ENCODE measurements around the gene SMYD3. TPM values are rescaled to one million over a fixed set of nuclear protein-coding genes. Genes with fewer than 3 reads are reported as not detected.

The SMYD3 gene
- total and polyA plus RNA-seq, 9 of the 15 experiments (the other 6 are each of a cell fraction or from before 2014, with no cell fraction given) = 128 to 440 (median 197) TPM

DNA sequence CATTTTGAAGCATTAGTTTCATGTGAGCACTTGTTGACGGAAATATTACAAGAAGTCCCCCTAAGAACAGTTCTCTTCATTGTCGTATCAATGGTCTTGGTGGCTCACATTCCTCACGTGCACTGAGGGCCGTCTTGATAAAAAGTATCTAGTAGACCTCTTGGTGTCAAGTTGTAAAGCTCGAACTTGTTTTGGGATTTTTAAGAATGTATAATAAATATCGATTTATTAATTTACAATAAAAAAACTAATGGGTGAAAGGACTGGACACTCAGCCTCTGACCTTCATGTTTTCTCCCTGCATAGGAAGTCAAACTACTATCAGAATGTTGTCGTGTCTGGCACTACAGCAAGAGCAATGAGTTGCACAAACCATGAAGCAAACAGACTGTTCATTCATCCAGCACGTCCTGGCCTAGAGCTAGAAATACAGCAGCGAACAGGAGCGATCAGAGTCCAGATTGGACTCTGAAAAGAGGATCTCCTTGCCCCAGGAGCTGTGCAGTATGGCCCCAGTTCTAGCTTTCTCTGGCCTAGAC is 319.2 kb downstream of the SMYD3 start (continued):
- TF ChIP-seq, protein P1, sequence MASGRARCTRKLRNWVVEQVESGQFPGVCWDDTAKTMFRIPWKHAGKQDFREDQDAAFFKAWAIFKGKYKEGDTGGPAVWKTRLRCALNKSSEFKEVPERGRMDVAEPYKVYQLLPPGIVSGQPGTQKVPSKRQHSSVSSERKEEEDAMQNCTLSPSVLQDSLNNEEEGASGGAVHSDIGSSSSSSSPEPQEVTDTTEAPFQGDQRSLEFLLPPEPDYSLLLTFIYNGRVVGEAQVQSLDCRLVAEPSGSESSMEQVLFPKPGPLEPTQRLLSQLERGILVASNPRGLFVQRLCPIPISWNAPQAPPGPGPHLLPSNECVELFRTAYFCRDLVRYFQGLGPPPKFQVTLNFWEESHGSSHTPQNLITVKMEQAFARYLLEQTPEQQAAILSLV (tag; IDR thresholded peaks at IDR 0.05) = no peak
- no peak for TF ChIP-seq HDAC8 (tag; IDR thresholded peaks at IDR 0.05)
- TF ChIP-seq RBM22 (IDR thresholded peaks at IDR 0.05; ENCODE audit: low read depth, low read length, poor library complexity, severe bottlenecking) = no peak
- TF ChIP-seq ZEB2 (IDR thresholded peaks at IDR 0.05) = no peak
- TF ChIP-seq, protein P2, sequence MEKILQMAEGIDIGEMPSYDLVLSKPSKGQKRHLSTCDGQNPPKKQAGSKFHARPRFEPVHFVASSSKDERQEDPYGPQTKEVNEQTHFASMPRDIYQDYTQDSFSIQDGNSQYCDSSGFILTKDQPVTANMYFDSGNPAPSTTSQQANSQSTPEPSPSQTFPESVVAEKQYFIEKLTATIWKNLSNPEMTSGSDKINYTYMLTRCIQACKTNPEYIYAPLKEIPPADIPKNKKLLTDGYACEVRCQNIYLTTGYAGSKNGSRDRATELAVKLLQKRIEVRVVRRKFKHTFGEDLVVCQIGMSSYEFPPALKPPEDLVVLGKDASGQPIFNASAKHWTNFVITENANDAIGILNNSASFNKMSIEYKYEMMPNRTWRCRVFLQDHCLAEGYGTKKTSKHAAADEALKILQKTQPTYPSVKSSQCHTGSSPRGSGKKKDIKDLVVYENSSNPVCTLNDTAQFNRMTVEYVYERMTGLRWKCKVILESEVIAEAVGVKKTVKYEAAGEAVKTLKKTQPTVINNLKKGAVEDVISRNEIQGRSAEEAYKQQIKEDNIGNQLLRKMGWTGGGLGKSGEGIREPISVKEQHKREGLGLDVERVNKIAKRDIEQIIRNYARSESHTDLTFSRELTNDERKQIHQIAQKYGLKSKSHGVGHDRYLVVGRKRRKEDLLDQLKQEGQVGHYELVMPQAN (IDR thresholded peaks at IDR 0.05; ENCODE audit: borderline replicate concordance) = no peak
- no peak for TF ChIP-seq MEIS2 (IDR thresholded peaks at IDR 0.05; ENCODE audit: partially characterized antibody)
- TF ChIP-seq ZFPM2 (CRISPR knock-in tag; IDR thresholded peaks at IDR 0.05) = no peak
- TF ChIP-seq ZNF589 (CRISPR knock-in tag; IDR thresholded peaks at IDR 0.05; ENCODE audit: low read depth) = no peak
- TF ChIP-seq SMAD1 (IDR thresholded peaks at IDR 0.05; ENCODE audit: low read depth, low read length, partially characterized antibody) = no peak
- no peak for TF ChIP-seq BCL6 (CRISPR knock-in tag; IDR thresholded peaks at IDR 0.05)
- TF ChIP-seq RBM17 (IDR thresholded peaks at IDR 0.05; ENCODE audit: borderline replicate concordance, low read depth, low read length) = no peak
- TF ChIP-seq NEUROD1 (IDR thresholded peaks at IDR 0.05; ENCODE audit: borderline replicate concordance, low read depth, low read length, partially characterized antibody) = no peak
- TF ChIP-seq SIX5 (IDR thresholded peaks at IDR 0.05; ENCODE audit: borderline replicate concordance in 1 of 2, insufficient read depth in 1 of 2, low read depth in 1 of 2, low read length in 2 of 2) = no peak
- peak; percentile 43 for TF ChIP-seq SMARCB1 (IDR thresholded peaks at IDR 0.05; ENCODE audit: insufficient read length, low read depth)
- TF ChIP-seq NCOA2 (IDR thresholded peaks at IDR 0.05; ENCODE audit: partially characterized antibody in 2 of 2) = no peak
- TF ChIP-seq PTBP1 (IDR thresholded peaks at IDR 0.05; ENCODE audit: low read depth, low read length) = no peak
- no peak for TF ChIP-seq NRF1 (conservative IDR thresholded peaks at IDR 0.05 in 1 of 2, IDR thresholded peaks at IDR 0.05 in 1 of 2)
- no peak for TF ChIP-seq ZNF764 (CRISPR knock-in tag; IDR thresholded peaks at IDR 0.05; ENCODE audit: low read depth)
- TF ChIP-seq STAT5B (CRISPR knock-in tag; IDR thresholded peaks at IDR 0.05) = no peak
- TF ChIP-seq, protein P3, sequence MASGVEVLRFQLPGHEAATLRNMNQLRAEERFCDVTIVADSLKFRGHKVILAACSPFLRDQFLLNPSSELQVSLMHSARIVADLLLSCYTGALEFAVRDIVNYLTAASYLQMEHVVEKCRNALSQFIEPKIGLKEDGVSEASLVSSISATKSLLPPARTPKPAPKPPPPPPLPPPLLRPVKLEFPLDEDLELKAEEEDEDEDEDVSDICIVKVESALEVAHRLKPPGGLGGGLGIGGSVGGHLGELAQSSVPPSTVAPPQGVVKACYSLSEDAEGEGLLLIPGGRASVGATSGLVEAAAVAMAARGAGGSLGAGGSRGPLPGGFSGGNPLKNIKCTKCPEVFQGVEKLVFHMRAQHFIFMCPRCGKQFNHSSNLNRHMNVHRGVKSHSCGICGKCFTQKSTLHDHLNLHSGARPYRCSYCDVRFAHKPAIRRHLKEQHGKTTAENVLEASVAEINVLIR (CRISPR knock-in tag; IDR thresholded peaks at IDR 0.05) = no peak
- no peak for TF ChIP-seq PRMT5 (CRISPR knock-in tag; IDR thresholded peaks at IDR 0.05)
- no peak for TF ChIP-seq JUND (IDR thresholded peaks at IDR 0.05; ENCODE audit: borderline replicate concordance, low read depth, low read length)
- no peak for TF ChIP-seq JUND (tag; IDR thresholded peaks at IDR 0.05; ENCODE audit: borderline replicate concordance, low read depth, low read length)
- TF ChIP-seq, protein P4, sequence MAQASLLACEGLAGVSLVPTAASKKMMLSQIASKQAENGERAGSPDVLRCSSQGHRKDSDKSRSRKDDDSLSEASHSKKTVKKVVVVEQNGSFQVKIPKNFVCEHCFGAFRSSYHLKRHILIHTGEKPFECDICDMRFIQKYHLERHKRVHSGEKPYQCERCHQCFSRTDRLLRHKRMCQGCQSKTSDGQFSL (CRISPR knock-in tag; IDR thresholded peaks at IDR 0.05) = no peak
- TF ChIP-seq, protein P4 (tag; IDR thresholded peaks at IDR 0.05) = 0 out of 4 replicates have a peak, but pooled peaks of 1 of the 2 experiments have one; percentile 16

All from K562 (cell line).